Ectodermal cell (in vitro differentiated cells): ENCODE data around the gene PSME3IP1.
"Not testable (repeated sequence)": the region's sequence is repeated elsewhere in the genome, so short reads cannot be mapped to it uniquely, and the experiment has no call there.

Experiments used
- H3K27ac ChIP-seq: 2 replicates; pipeline ENCODE4 v1.7.0; 2013; ENCODE audit warnings: mild to moderate bottlenecking, low read depth, low read length; ENCODE audit not compliant: insufficient read depth, poor library complexity, severe bottlenecking
- H3K27me3 ChIP-seq: 2 replicates; pipeline ENCODE4 v1.7.0; 2013; ENCODE audit warnings: mild to moderate bottlenecking, low read length; ENCODE audit not compliant: insufficient read depth, control insufficient read depth, poor library complexity, severe bottlenecking
- H3K36me3 ChIP-seq: one replicate; pipeline ENCODE4 v1.7.0; 2013; ENCODE audit warnings: low read length; ENCODE audit not compliant: control insufficient read depth, insufficient read depth
- H3K4me1 ChIP-seq: one replicate; pipeline ENCODE4 v1.7.0; 2013; ENCODE audit warnings: low read length; ENCODE audit not compliant: control insufficient read depth, insufficient read depth
- H3K4me3 ChIP-seq: 2 replicates; pipeline ENCODE4 v1.7.0; 2013; ENCODE audit warnings: low read depth, low read length, control low read depth; ENCODE audit not compliant: insufficient read depth
- H3K9me3 ChIP-seq: 2 replicates; pipeline ENCODE4 v1.7.0; 2013; ENCODE audit warnings: mild to moderate bottlenecking, low read length, moderate library complexity; ENCODE audit not compliant: control insufficient read depth
- WGBS, 2 experiments: methylation state at CpG; one replicate each; pipeline ENCODE4 v1.1.7; 2013; ENCODE audit warnings: missing lambda C conversion rate in 2 of 2; 5-methylcytosine and 5-hydroxymethylcytosine counted together

Gene PSME3IP1

DNA sequence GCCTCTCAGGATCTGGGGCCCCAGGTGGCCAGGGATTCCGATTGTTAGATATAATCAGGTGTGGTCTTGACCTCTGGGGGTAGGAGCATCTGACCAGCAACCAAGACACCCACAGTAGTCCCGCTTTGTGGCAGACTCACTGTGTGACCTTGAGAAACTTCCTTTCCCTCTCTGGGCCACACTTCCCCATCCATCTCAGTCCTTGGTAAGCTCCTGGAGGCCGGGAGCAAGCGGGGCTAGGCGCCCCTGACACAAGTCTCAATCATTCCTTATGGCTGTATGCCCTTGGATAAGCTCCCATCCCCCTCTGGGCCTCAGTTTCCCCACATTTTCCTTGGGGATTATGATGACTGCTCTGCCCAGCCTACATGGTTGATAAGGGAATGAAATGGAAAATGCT lies 72.2 kb downstream of the PSME3IP1 start:
- peaks cover 14% of the 10 kb centered on the region for H3K4me1 ChIP-seq
- WGBS, 2 experiments = 93 to 96% methylated on average over 5 of the region's 5 CpGs
- H3K27me3 ChIP-seq = no peaks in the 10 kb centered on the region
- no peak overlapping the region for H3K27ac ChIP-seq
- no peaks in the 10 kb centered on the region for H3K9me3 ChIP-seq
- no peak overlapping the region for H3K4me3 ChIP-seq
- H3K36me3 ChIP-seq = no peaks in the 10 kb centered on the region

GRCh38 chr16:57113042-57113453 lies 72.8 kb downstream of the PSME3IP1 start:
- H3K36me3 ChIP-seq = no peaks in the 10 kb centered on the region
- 94 to 96% methylated on average over 14 of the region's 14 CpGs for WGBS, 2 experiments
- H3K27ac ChIP-seq = no peak overlapping the region
- no peak overlapping the region for H3K4me3 ChIP-seq
- H3K27me3 ChIP-seq = no peaks in the 10 kb centered on the region
- peaks cover 14% of the 10 kb centered on the region for H3K4me1 ChIP-seq
- no peaks in the 10 kb centered on the region for H3K9me3 ChIP-seq

GRCh38 chr16:57112403-57113041 lies 73.3 kb downstream of the PSME3IP1 start:
- Histone ChIP-seq H3K4me3 (no peak overlapping the region), H3K27me3 (no peaks in the 10 kb centered on the region), H3K9me3 (no peaks in the 10 kb centered on the region), H3K4me1 (peaks cover 14% of the 10 kb centered on the region), H3K36me3 (no peaks in the 10 kb centered on the region), H3K27ac (no peak overlapping the region)
- WGBS, 2 experiments = 88 to 90% methylated on average over 10 of the region's 10 CpGs

DNA sequence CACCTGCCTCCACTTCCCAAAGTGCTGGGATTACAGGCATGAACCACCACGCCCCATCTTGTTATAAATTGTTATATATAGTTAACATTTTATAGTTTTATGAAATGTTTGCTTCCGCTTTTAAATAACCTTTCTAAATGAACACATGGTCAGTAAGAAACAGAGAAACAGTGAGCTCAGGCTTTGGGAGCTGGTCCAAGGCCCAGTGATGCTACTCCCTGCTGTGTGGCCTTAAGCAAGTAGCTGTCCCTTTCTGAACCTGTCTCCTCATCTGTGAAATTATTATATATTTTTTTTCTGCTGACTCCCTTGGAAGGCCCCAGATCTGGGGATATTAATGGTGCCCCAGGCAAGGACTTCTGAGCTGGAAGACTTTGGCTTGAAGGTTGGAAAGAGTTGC lies 74.4 kb downstream of the PSME3IP1 start:
- no peaks in the 10 kb centered on the region for H3K9me3 ChIP-seq
- H3K4me1 ChIP-seq = peaks cover 14% of the 10 kb centered on the region
- no peak overlapping the region for H3K4me3 ChIP-seq
- H3K36me3 ChIP-seq = no peaks in the 10 kb centered on the region
- H3K27ac ChIP-seq = no peak overlapping the region
- H3K27me3 ChIP-seq = no peaks in the 10 kb centered on the region
- 100% methylated on average over 1 of the region's 2 CpGs for WGBS, 2 experiments

DNA sequence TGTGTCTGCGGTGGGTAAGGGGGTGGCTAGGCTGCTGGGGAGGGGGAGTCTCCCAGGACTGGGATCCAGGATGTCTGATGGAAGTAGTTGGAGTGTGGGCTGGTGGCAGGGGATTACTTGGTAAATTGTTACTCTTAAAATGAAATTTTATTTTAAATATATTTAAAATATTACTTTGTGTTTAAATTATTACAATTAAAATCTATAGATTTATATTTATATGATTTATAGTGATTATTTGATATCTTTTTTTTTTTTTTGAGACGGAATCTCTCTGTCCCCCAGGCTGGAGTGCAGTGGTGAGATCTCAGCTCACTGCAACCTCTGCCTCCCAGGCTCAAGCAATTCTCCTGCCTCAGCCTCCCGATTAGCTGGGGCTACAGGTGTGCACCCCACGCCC lies 74.9 kb downstream of the PSME3IP1 start:
- Histone ChIP-seq H3K36me3 (no peaks in the 10 kb centered on the region), H3K4me1 (peaks cover 14% of the 10 kb centered on the region), H3K4me3 (no peak overlapping the region), H3K27ac (no peak overlapping the region), H3K27me3 (no peaks in the 10 kb centered on the region), H3K9me3 (no peaks in the 10 kb centered on the region)
- 83% methylated on average over 3 to 4 of the region's 4 CpGs for WGBS, 2 experiments

GRCh38 chr16:57109259-57110105 lies 76.4 kb downstream of the PSME3IP1 start:
- H3K27me3 ChIP-seq, H3K9me3 ChIP-seq, H3K4me1 ChIP-seq, H3K27ac ChIP-seq, H3K4me3 ChIP-seq, H3K36me3 ChIP-seq: not testable (repeated sequence)
- WGBS, 2 experiments = 89 to 91% methylated on average over 10 of the region's 10 CpGs

- H3K27ac ChIP-seq = no peak overlapping the region
- no peaks in the 10 kb centered on the region for H3K27me3 ChIP-seq
- peaks cover 2% of the 10 kb centered on the region for H3K4me1 ChIP-seq
- no peak overlapping the region for H3K4me3 ChIP-seq
- 90 to 96% methylated on average over 1 of the region's 1 CpG for WGBS, 2 experiments
- H3K9me3 ChIP-seq = no peaks in the 10 kb centered on the region
- no peaks in the 10 kb centered on the region for H3K36me3 ChIP-seq
These were observed 77.4 kb downstream of the PSME3IP1 start for GRCh38 chr16:57108432-57108831.

DNA sequence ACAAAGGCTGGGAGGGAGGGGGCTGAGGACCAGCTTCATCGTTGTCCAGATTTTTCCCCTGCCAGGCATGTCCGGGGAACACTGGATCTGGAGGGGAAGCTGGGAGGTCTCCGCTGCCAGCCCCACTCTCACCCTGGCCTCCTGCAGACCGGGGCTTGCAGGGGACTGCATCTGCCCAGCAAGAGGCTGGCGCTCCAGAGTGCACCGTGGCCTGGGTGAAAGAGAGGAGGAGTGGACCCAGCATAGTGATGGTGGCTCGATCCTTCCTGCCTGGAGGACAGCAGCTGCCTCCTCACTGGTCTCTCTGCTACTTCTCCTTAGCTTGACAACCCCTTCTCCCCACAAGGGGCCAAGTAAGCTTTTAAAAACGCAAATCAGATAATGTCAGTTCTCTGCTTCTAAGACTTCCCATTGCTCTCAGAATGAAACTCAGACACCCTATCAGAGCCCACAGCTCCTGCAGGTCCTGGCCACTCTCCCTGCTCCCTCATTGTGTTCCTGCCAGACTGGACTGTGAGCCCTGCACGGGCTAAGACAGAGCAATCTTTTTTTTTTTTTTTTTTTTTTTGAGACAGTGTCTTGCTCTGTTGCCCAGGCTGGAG lies 78.4 kb downstream of the PSME3IP1 start:
- Histone ChIP-seq H3K9me3 (no peaks in the 10 kb centered on the region), H3K36me3 (no peaks in the 10 kb centered on the region), H3K27ac (no peak overlapping the region), H3K4me3 (no peak overlapping the region), H3K4me1 (peaks cover 6% of the 10 kb centered on the region), H3K27me3 (no peaks in the 10 kb centered on the region)
- WGBS, 2 experiments = 79 to 80% methylated on average over 9 of the region's 9 CpGs

GRCh38 chr16:57106767-57107166 lies 79.1 kb downstream of the PSME3IP1 start:
- Histone ChIP-seq H3K4me1 (peaks cover 6% of the 10 kb centered on the region), H3K27me3 (no peaks in the 10 kb centered on the region), H3K9me3 (no peaks in the 10 kb centered on the region), H3K4me3 (no peak overlapping the region), H3K36me3 (no peaks in the 10 kb centered on the region), H3K27ac (no peak overlapping the region)
- 92 to 95% methylated on average over 2 of the region's 2 CpGs for WGBS, 2 experiments

- no peak overlapping the region for H3K27ac ChIP-seq
- H3K4me3 ChIP-seq = no peak overlapping the region
- H3K4me1 ChIP-seq = peaks cover 6% of the 10 kb centered on the region
- no peaks in the 10 kb centered on the region for H3K27me3 ChIP-seq
- no peaks in the 10 kb centered on the region for H3K9me3 ChIP-seq
- WGBS, 2 experiments = 86 to 93% methylated on average over 7 of the region's 7 CpGs
- H3K36me3 ChIP-seq = no peaks in the 10 kb centered on the region
These were observed 80.7 kb downstream of the PSME3IP1 start for GRCh38 chr16:57105184-57105583.
